HepG2 (cell line): ENCODE data around the gene COPS6. TPM values are rescaled to one million over a fixed set of nuclear protein-coding genes. Genes with fewer than 3 reads are reported as not detected.
A peak's percentile ranks its signal among the peaks of the same experiment; 100 is the strongest.

Experiments used
- ATF7 ChIP-seq, 2 experiments: fragments of 450-650 bp in 1 of 2; sonication (generic) in 1 of 2; formaldehyde crosslinking in 1 of 2; IDR thresholded peaks; 2 replicates each; pipeline versions ENCODE4 v1.4.0 to v1.6.1; 2016 to 2020; ENCODE audit warnings: antibody characterized with exemption in 1 of 2, mild to moderate bottlenecking in 1 of 2, missing genetic modification reagents in 1 of 2
- HNF4G ChIP-seq, 2 experiments: sonication (generic) in 1 of 2; formaldehyde crosslinking in 1 of 2; IDR thresholded peaks; 2 replicates each; pipeline versions ENCODE4 v1.4.0 to v1.6.1; 2011 to 2020; ENCODE audit warnings: borderline replicate concordance in 2 of 2, low read depth in 2 of 2, mild to moderate bottlenecking in 2 of 2, low read length in 1 of 2, missing genetic modification reagents in 1 of 2, moderate library complexity in 1 of 2
- MTF1 ChIP-seq: sonication (generic); formaldehyde crosslinking; IDR thresholded peaks from 2 replicates; pipeline ENCODE4 v1.5.0; 2020; ENCODE audit warnings: missing genetic modification reagents
- NCOA1 ChIP-seq: sonication (generic); formaldehyde crosslinking; IDR thresholded peaks from 2 replicates; pipeline ENCODE4 v1.9.0; 2021; ENCODE audit warnings: missing genetic modification reagents
- PCBP1 ChIP-seq: fragments of 200-400 bp; formaldehyde crosslinking; IDR thresholded peaks from 2 replicates; pipeline ENCODE4 v1.6.1; 2017; ENCODE audit warnings: mild to moderate bottlenecking, low read depth, low read length, borderline replicate concordance
- SIN3B ChIP-seq: fragments of 150-350 bp; IDR thresholded peaks from 2 replicates; pipeline ENCODE4 v1.6.1; 2014; ENCODE audit warnings: low read length
- SUZ12 ChIP-seq: fragments of 150-350 bp; IDR thresholded peaks from 2 replicates; pipeline ENCODE4 v1.6.1; 2014; ENCODE audit warnings: low read depth, low read length
- WIZ ChIP-seq: sonication (generic); formaldehyde crosslinking; IDR thresholded peaks from 2 replicates; pipeline ENCODE4 v1.5.1; 2020; ENCODE audit warnings: mild to moderate bottlenecking, missing genetic modification reagents
- ZFP62 ChIP-seq: sonication (generic); formaldehyde crosslinking; IDR thresholded peaks from 2 replicates; pipeline ENCODE4 v1.4.0; 2020; ENCODE audit warnings: missing genetic modification reagents
- ZNF101 ChIP-seq: sonication (generic); formaldehyde crosslinking; IDR thresholded peaks from 2 replicates; pipeline ENCODE4 v1.4.0; 2020; ENCODE audit warnings: mild to moderate bottlenecking, low read depth, missing genetic modification reagents, borderline replicate concordance
- ZNF333 ChIP-seq: sonication (generic); formaldehyde crosslinking; IDR thresholded peaks from 2 replicates; pipeline ENCODE4 v1.4.0; 2020; ENCODE audit warnings: mild to moderate bottlenecking, missing genetic modification reagents, borderline replicate concordance
- ZNF34 ChIP-seq: sonication (generic); formaldehyde crosslinking; IDR thresholded peaks from 2 replicates; pipeline ENCODE4 v1.4.0; 2020; ENCODE audit warnings: mild to moderate bottlenecking, missing genetic modification reagents, borderline replicate concordance
- ZNF781 ChIP-seq: sonication (generic); formaldehyde crosslinking; IDR thresholded peaks from 2 replicates; pipeline ENCODE4 v1.5.1; 2020; ENCODE audit warnings: borderline replicate concordance, mild to moderate bottlenecking, missing genetic modification reagents; ENCODE audit errors: not compliant biosample characterization
- ZSCAN30 ChIP-seq: sonication (generic); formaldehyde crosslinking; IDR thresholded peaks from 2 replicates; pipeline ENCODE4 v1.5.0; 2020; ENCODE audit warnings: mild to moderate bottlenecking, missing genetic modification reagents
- polyA plus RNA-seq, 8 experiments: library from polyadenylated mRNA; depleted of rRNA in 3 of 8; stranded (reverse) in 7 of 8; unstranded in 1 of 8; fragments of >200 nt; fragmentation: Illumina TruSeq in 4 of 8; extraction: Trizol in 4 of 8; gene quantifications; 2 replicates each; pipeline versions ENCODE4 v1.2.1 to v1.2.3, GENCODE V29; 2011 to 2016; ENCODE audit warnings: low read depth in 4 of 8, missing spikeins in 1 of 8, mixed read lengths in 1 of 8; ENCODE audit not compliant: insufficient read depth in 1 of 8
- total RNA-seq, 5 experiments: library from RNA; depleted of rRNA; stranded (reverse); fragments of >200 nt; fragmentation: Illumina TruSeq; extraction: Trizol; gene quantifications; 2 replicates each; pipeline ENCODE4 v1.2.3, GENCODE V29; 2016; ENCODE audit warnings: low read depth in 1 of 5
- TF ChIP-seq, protein P1 (sequence below): sonication (generic); formaldehyde crosslinking; IDR thresholded peaks from 2 replicates; pipeline ENCODE4 v1.4.0; 2020; ENCODE audit warnings: missing genetic modification reagents, borderline replicate concordance
- TF ChIP-seq, protein P2 (sequence below): IDR thresholded peaks from 2 replicates; pipeline ENCODE4 v1.6.1; 2016; ENCODE audit warnings: missing compliant biosample characterization, missing genetic modification reagents, borderline replicate concordance
- TF ChIP-seq, protein P3 (sequence below): fragments of 450-650 bp; IDR thresholded peaks from 2 replicates; pipeline ENCODE4 v1.6.1; 2016
- TF ChIP-seq, protein P4 (sequence below): sonication (generic); formaldehyde crosslinking; IDR thresholded peaks from 2 replicates; pipeline ENCODE4 v1.8.0; 2022; ENCODE audit warnings: missing genetic modification reagents, low read depth, mild to moderate bottlenecking, borderline replicate concordance
- TF ChIP-seq, protein P5 (sequence below): sonication (generic); formaldehyde crosslinking; IDR thresholded peaks from 2 replicates; pipeline ENCODE4 v1.4.0; 2020; ENCODE audit warnings: low read depth, mild to moderate bottlenecking, missing genetic modification reagents

The COPS6 gene
- total and polyA plus RNA-seq, 2 of the 13 experiments (the other 11 are each of a cell fraction or from before 2014, with no cell fraction given) = 33.4 to 117 TPM

DNA sequence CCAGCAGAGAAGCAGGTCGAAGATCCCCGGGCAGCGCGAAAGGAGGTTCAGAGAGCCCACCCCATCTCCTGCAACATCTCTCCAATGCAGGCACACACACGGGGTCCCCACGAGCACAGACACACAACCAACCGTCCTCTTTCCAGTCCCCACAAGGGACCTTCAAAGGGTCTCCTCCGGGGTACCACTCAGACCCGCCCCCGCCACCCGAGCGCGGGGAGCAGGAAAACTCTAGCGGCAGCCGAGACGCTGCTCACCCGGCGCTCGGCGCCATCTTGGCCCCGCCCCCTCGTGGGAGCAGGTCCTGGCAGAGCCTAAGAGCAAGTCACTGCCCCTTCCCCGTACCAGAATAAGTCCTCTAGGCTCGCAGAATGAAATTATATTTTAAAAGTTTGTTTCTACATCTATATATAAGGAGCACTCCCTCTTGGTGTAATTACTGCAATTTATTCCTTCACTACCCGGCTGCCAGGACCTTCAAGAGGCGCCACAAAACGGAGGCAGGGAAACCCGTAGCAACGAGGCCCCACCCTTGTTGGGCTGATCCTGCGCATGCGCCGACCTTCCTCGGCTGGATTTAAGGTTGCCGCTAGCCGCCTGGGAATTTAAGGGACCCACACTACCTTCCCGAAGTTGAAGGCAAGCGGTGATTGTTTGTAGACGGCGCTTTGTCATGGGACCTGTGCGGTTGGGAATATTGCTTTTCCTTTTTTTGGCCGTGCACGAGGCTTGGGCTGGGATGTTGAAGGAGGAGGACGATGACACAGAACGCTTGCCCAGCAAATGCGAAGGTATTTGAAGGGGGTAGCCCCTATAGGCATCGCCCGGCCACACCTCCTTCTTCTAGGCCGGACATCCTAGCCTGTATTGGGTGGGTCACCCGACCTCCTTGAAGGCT lies 30.6 kb downstream of the COPS6 start, which contains the start of the genes CNPY4 and TAF6 (continued):
- TF ChIP-seq WIZ (CRISPR knock-in tag) (no peak), MTF1 (CRISPR knock-in tag) (peak; percentile 78; the same call in 1 of the 2 replicates), HNF4G (IDR thresholded peaks at IDR 0.05; ENCODE audit: borderline replicate concordance, low read depth, low read length) (peak; percentile 8; the same call in 1 of the 2 replicates), HNF4G (CRISPR knock-in tag; IDR thresholded peaks at IDR 0.05; ENCODE audit: borderline replicate concordance, low read depth) (no peak), NCOA1 (CRISPR knock-in tag) (no peak), ZSCAN30 (CRISPR knock-in tag) (peak; percentile 44; the same call in 1 of the 2 replicates), ZNF781 (no peak), PCBP1 (no peak), SIN3B (no peak), ZNF333 (CRISPR knock-in tag) (no peak), ZNF34 (CRISPR knock-in tag) (no peak), SUZ12 (no peak), ZFP62 (CRISPR knock-in tag) (no peak), ZNF101 (CRISPR knock-in tag) (no peak), ATF7 (IDR thresholded peaks at IDR 0.05) (no peak), ATF7 (CRISPR knock-in tag; IDR thresholded peaks at IDR 0.05) (no peak)
- TF ChIP-seq, protein P1, sequence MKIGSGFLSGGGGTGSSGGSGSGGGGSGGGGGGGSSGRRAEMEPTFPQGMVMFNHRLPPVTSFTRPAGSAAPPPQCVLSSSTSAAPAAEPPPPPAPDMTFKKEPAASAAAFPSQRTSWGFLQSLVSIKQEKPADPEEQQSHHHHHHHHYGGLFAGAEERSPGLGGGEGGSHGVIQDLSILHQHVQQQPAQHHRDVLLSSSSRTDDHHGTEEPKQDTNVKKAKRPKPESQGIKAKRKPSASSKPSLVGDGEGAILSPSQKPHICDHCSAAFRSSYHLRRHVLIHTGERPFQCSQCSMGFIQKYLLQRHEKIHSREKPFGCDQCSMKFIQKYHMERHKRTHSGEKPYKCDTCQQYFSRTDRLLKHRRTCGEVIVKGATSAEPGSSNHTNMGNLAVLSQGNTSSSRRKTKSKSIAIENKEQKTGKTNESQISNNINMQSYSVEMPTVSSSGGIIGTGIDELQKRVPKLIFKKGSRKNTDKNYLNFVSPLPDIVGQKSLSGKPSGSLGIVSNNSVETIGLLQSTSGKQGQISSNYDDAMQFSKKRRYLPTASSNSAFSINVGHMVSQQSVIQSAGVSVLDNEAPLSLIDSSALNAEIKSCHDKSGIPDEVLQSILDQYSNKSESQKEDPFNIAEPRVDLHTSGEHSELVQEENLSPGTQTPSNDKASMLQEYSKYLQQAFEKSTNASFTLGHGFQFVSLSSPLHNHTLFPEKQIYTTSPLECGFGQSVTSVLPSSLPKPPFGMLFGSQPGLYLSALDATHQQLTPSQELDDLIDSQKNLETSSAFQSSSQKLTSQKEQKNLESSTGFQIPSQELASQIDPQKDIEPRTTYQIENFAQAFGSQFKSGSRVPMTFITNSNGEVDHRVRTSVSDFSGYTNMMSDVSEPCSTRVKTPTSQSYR = no peak
- TF ChIP-seq, protein P2, sequence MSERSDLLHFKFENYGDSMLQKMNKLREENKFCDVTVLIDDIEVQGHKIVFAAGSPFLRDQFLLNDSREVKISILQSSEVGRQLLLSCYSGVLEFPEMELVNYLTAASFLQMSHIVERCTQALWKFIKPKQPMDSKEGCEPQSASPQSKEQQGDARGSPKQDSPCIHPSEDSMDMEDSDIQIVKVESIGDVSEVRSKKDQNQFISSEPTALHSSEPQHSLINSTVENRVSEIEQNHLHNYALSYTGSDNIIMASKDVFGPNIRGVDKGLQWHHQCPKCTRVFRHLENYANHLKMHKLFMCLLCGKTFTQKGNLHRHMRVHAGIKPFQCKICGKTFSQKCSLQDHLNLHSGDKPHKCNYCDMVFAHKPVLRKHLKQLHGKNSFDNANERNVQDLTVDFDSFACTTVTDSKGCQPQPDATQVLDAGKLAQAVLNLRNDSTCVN (CRISPR knock-in tag) = peak; percentile 68; the same call in 1 of the 2 replicates
- TF ChIP-seq, protein P3, sequence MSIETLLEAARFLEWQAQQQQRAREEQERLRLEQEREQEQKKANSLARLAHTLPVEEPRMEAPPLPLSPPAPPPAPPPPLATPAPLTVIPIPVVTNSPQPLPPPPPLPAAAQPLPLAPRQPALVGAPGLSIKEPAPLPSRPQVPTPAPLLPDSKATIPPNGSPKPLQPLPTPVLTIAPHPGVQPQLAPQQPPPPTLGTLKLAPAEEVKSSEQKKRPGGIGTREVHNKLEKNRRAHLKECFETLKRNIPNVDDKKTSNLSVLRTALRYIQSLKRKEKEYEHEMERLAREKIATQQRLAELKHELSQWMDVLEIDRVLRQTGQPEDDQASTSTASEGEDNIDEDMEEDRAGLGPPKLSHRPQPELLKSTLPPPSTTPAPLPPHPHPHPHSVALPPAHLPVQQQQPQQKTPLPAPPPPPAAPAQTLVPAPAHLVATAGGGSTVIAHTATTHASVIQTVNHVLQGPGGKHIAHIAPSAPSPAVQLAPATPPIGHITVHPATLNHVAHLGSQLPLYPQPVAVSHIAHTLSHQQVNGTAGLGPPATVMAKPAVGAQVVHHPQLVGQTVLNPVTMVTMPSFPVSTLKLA = no peak
- TF ChIP-seq, protein P4, sequence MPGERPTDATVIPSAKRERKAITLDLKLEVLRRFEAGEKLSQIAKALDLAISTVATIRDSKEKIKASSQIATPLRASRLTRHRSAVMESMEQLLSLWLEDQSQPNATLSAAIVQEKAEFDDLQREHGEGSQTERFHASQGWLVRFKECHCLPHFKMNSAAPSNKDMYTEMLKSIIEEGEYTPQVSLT = no peak
- TF ChIP-seq, protein P5, sequence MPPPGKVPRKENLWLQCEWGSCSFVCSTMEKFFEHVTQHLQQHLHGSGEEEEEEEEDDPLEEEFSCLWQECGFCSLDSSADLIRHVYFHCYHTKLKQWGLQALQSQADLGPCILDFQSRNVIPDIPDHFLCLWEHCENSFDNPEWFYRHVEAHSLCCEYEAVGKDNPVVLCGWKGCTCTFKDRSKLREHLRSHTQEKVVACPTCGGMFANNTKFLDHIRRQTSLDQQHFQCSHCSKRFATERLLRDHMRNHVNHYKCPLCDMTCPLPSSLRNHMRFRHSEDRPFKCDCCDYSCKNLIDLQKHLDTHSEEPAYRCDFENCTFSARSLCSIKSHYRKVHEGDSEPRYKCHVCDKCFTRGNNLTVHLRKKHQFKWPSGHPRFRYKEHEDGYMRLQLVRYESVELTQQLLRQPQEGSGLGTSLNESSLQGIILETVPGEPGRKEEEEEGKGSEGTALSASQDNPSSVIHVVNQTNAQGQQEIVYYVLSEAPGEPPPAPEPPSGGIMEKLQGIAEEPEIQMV (CRISPR knock-in tag) = no peak
